Measurements from ENCODE around the gene A2M.

A2M gene

GRCh38 chr12:9133216-9133916 is 17.6 kb upstream of the A2M start:
- no peak overlapping the region for H3K27ac ChIP-seq
- TF ChIP-seq, protein P1, sequence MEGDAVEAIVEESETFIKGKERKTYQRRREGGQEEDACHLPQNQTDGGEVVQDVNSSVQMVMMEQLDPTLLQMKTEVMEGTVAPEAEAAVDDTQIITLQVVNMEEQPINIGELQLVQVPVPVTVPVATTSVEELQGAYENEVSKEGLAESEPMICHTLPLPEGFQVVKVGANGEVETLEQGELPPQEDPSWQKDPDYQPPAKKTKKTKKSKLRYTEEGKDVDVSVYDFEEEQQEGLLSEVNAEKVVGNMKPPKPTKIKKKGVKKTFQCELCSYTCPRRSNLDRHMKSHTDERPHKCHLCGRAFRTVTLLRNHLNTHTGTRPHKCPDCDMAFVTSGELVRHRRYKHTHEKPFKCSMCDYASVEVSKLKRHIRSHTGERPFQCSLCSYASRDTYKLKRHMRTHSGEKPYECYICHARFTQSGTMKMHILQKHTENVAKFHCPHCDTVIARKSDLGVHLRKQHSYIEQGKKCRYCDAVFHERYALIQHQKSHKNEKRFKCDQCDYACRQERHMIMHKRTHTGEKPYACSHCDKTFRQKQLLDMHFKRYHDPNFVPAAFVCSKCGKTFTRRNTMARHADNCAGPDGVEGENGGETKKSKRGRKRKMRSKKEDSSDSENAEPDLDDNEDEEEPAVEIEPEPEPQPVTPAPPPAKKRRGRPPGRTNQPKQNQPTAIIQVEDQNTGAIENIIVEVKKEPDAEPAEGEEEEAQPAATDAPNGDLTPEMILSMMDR (IDR thresholded peaks at IDR 0.05; ENCODE audit: low read depth, low read length), result no peak
- H3K9me3 ChIP-seq (ENCODE audit: severe bottlenecking), result no peaks in the 10 kb centered on the region
- no peak for DNase-seq
- H3K27me3 ChIP-seq (ENCODE audit: insufficient read depth, low read depth, severe bottlenecking), result no peaks in the 10 kb centered on the region
- no peak overlapping the region for H3K4me3 ChIP-seq (ENCODE audit: low read depth, low read length)
- no peaks in the 10 kb centered on the region for H3K36me3 ChIP-seq

DNA sequence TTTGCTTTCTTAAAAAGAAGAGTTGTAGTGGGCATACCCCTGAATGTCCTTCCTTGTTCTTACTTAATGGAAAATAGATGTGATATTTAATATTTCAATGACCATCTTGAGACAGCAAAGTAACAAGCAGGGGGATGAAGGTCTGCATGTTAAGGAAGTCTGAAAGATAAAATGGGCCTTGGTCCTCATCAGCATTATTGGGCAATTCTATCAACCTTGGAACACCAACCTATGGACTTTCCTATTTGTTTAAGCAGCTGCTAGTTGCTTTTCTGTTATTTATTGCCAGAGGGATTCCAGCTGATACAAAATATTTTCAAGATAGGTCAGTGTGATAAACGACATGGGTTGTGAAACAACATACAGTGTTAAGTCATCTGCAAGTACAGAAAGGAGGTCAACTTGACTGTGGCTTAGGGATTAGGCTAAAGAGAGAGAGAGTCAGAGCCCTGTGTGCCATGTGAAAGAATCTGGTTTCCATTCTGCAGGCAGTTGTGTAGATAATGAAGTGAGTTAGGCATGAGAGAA is 16.4 kb upstream of the A2M start:
- Histone ChIP-seq H3K4me3 (ENCODE audit: low read depth, low read length) (no peak overlapping the region), H3K27ac (no peak overlapping the region), H3K36me3 (no peaks in the 10 kb centered on the region), H3K27me3 (ENCODE audit: insufficient read depth, low read depth, severe bottlenecking) (no peaks in the 10 kb centered on the region), H3K9me3 (ENCODE audit: severe bottlenecking) (no peaks in the 10 kb centered on the region)
- TF ChIP-seq, protein P1 (IDR thresholded peaks at IDR 0.05; ENCODE audit: low read depth, low read length), result no peak
- no peak for DNase-seq

GRCh38 chr12:9130244-9130643 is 14.5 kb upstream of the A2M start:
- DNase-seq, result no peak
- Histone ChIP-seq H3K9me3 (ENCODE audit: severe bottlenecking) (no peaks in the 10 kb centered on the region), H3K27me3 (ENCODE audit: insufficient read depth, low read depth, severe bottlenecking) (peaks cover 3% of the 10 kb centered on the region), H3K36me3 (no peaks in the 10 kb centered on the region), H3K27ac (no peak overlapping the region), H3K4me3 (ENCODE audit: low read depth, low read length) (no peak overlapping the region)
- TF ChIP-seq, protein P1 (IDR thresholded peaks at IDR 0.05; ENCODE audit: low read depth, low read length), result no peak

DNA sequence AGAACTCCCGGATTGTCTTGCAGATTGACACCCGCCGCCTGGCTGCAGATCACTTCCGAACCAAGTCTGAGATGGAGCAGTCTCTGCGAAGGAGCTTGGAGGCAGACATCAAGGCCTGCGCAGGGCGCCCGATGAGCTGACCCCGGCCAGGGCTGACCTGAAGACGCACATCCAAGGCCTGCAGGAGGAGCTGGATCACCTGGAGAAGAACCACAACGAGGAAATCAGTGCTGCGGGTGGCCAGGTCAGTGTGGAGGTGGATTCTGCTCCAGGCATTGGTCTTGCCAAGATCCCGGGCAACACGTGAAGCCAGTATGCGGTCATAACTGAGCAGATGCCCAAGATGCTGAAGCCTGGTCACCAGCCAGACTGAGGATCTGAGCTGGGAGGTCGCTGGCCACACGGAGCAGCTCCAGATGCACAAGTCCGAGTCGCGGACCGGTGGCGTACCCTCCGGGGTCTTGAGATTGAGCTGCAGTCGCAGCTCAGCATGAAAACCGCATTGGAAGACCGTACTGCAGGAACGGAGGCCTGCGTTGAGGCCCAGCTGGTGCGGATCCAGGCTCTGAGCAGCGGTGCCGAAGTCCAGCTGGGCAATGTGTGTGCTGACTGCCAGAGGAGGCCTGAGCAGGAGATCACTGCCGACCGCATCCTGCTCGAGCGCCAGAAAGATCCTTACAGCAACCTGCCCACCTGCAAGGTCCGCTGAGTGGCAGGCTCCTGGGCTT is 12.4 kb upstream of the A2M start:
- no peaks in the 10 kb centered on the region for H3K36me3 ChIP-seq
- H3K27me3 ChIP-seq (ENCODE audit: insufficient read depth, low read depth, severe bottlenecking), result peaks cover 5% of the 10 kb centered on the region
- TF ChIP-seq, protein P1 (IDR thresholded peaks at IDR 0.05; ENCODE audit: low read depth, low read length), result no peak
- H3K9me3 ChIP-seq (ENCODE audit: severe bottlenecking), result no peaks in the 10 kb centered on the region
- DNase-seq, result no peak
- H3K27ac ChIP-seq, result no peak overlapping the region
- no peak overlapping the region for H3K4me3 ChIP-seq (ENCODE audit: low read depth, low read length)

DNA sequence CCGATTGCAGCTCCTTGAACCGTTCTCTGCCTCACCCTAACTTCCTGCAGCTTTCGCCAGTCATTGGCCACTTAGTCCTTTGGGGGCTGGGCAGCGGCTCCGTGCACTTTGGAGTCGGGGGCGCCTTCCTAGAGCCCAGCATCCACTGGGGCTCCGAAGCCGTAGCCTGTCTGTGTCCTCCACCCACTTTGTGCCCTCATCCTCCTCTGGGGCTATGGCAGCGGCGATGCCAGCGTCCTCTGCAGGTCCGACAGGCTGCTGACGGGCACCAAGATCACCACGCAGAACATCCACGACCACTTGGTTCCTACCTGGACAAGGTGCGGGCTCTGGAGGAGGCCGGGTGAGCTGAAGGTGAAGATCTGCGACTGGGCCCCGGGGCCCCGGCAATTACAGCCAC is 11.8 kb upstream of the A2M start:
- peaks cover 5% of the 10 kb centered on the region for H3K27me3 ChIP-seq (ENCODE audit: insufficient read depth, low read depth, severe bottlenecking)
- no peak for DNase-seq
- H3K9me3 ChIP-seq (ENCODE audit: severe bottlenecking), result no peaks in the 10 kb centered on the region
- H3K4me3 ChIP-seq (ENCODE audit: low read depth, low read length), result no peak overlapping the region
- H3K27ac ChIP-seq, result no peak overlapping the region
- H3K36me3 ChIP-seq, result no peaks in the 10 kb centered on the region
- TF ChIP-seq, protein P1 (IDR thresholded peaks at IDR 0.05; ENCODE audit: low read depth, low read length), result no peak

All from WERI-Rb-1 (cell line).